22Rv1 (cell line): ENCODE data around the gene CD2AP.

ENCODE experiments used
- ZFX ChIP-seq: fragments of 450-650 bp; IDR thresholded peaks from 2 replicates; pipeline ENCODE4 v1.6.1; 2017; ENCODE audit warnings: antibody characterized with exemption, borderline replicate concordance
- TF ChIP-seq, protein P1 (sequence below): fragments of 450-650 bp; IDR thresholded peaks from 2 replicates; pipeline ENCODE4 v1.5.1; 2017; ENCODE audit warnings: mild to moderate bottlenecking

DNA sequence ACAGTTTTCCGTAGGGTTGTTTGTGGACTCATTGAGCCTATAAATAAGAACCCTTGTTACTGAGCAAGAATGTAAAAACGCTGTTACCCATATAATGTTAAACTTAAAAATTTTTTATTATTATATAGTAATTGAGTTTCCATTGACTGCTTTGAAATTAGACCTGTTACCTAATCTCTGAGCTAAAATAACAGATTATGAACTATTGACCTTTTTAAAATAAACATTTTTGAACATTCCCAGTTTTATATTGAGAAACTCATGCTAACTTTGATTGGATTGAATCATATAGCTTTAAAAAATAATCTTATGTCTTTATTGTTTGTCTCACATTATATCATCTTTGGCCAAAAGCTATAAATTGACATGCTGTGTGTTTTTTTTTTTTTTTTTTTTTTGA, 95.5 kb downstream of the CD2AP start:
- TF ChIP-seq, protein P1, sequence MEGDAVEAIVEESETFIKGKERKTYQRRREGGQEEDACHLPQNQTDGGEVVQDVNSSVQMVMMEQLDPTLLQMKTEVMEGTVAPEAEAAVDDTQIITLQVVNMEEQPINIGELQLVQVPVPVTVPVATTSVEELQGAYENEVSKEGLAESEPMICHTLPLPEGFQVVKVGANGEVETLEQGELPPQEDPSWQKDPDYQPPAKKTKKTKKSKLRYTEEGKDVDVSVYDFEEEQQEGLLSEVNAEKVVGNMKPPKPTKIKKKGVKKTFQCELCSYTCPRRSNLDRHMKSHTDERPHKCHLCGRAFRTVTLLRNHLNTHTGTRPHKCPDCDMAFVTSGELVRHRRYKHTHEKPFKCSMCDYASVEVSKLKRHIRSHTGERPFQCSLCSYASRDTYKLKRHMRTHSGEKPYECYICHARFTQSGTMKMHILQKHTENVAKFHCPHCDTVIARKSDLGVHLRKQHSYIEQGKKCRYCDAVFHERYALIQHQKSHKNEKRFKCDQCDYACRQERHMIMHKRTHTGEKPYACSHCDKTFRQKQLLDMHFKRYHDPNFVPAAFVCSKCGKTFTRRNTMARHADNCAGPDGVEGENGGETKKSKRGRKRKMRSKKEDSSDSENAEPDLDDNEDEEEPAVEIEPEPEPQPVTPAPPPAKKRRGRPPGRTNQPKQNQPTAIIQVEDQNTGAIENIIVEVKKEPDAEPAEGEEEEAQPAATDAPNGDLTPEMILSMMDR = no peak
- no peak for TF ChIP-seq ZFX
